MM.1S (cell line): ENCODE data around the gene RAPGEF4.

ENCODE experiments used
- DNase-seq: peaks from one replicate; pipeline ENCODE4 v3.0.0-alpha.2; 2015
- H2AFZ ChIP-seq: fragments of 300-600 bp; sonication (generic); 2 replicates; pipeline ENCODE4 v1.6.0; 2016; ENCODE audit warnings: antibody characterized with exemption, low read length
- H3F3A ChIP-seq: fragments of 300-600 bp; sonication (generic); 2 replicates; pipeline ENCODE4 v1.6.1; 2016; ENCODE audit warnings: mild to moderate bottlenecking, antibody characterized with exemption, low read length, moderate library complexity, mixed read lengths; ENCODE audit not compliant: insufficient read depth
- H3K27ac ChIP-seq: fragments of 300-600 bp; sonication (generic); 2 replicates; pipeline ENCODE4 v1.5.1; 2016; ENCODE audit warnings: mild to moderate bottlenecking, low read length
- H3K27me3 ChIP-seq: fragments of 300-600 bp; sonication (generic); replicated peaks from 2 replicates; pipeline ENCODE4 v1.6.0; 2016; ENCODE audit warnings: low read length; ENCODE audit not compliant: insufficient read depth
- H3K36me3 ChIP-seq: fragments of 300-600 bp; sonication (generic); replicated peaks from 2 replicates; pipeline ENCODE4 v1.6.1; 2016; ENCODE audit warnings: mild to moderate bottlenecking, low read length, mixed read lengths; ENCODE audit not compliant: insufficient read depth
- H3K4me1 ChIP-seq: fragments of 300-600 bp; sonication (generic); 2 replicates; pipeline ENCODE4 v1.6.1; 2016; ENCODE audit warnings: low read length, mixed read lengths
- H3K4me2 ChIP-seq: fragments of 300-600 bp; sonication (generic); 2 replicates; pipeline ENCODE4 v1.6.0; 2016; ENCODE audit warnings: low read depth, low read length
- H3K4me3 ChIP-seq: fragments of 300-600 bp; sonication (generic); 2 replicates; pipeline ENCODE4 v1.5.1; 2016; ENCODE audit warnings: low read length, mixed read lengths
- H3K79me2 ChIP-seq: fragments of 300-600 bp; sonication (generic); 2 replicates; pipeline ENCODE4 v1.6.1; 2016; ENCODE audit warnings: mixed run types, low read length, mixed read lengths
- H3K9ac ChIP-seq: fragments of 300-600 bp; sonication (generic); 2 replicates; pipeline ENCODE4 v1.6.1; 2016; ENCODE audit warnings: low read length, mixed read lengths
- H3K9me2 ChIP-seq: fragments of 300-600 bp; sonication (generic); replicated peaks from 2 replicates; pipeline ENCODE4 v1.6.1; 2016; ENCODE audit warnings: mild to moderate bottlenecking, low read length, mixed read lengths; ENCODE audit not compliant: insufficient read depth
- H3K9me3 ChIP-seq: fragments of 300-600 bp; sonication (generic); replicated peaks from 2 replicates; pipeline ENCODE4 v1.6.1; 2016; ENCODE audit warnings: mild to moderate bottlenecking, low read length, mixed read lengths; ENCODE audit not compliant: insufficient read depth
- H4K20me1 ChIP-seq: fragments of 300-600 bp; sonication (generic); 2 replicates; pipeline ENCODE4 v1.6.1; 2016; ENCODE audit warnings: mild to moderate bottlenecking, low read length, moderate library complexity, mixed read lengths; ENCODE audit not compliant: insufficient read depth
- CTCF ChIP-seq: fragments of 300-600 bp; sonication (generic); IDR thresholded peaks from 2 replicates; pipeline ENCODE4 v1.5.1; 2016; ENCODE audit warnings: antibody characterized with exemption, low read length, mixed read lengths
- EZH2 ChIP-seq: fragments of 300-600 bp; sonication (generic); optimal IDR thresholded peaks from 2 replicates; pipeline ENCODE3; 2017; ENCODE audit warnings: low read depth, mild to moderate bottlenecking, antibody characterized with exemption, low read length, mixed read lengths
- EZH2phosphoT487 ChIP-seq: fragments of 300-600 bp; sonication (generic); IDR thresholded peaks from 2 replicates; pipeline ENCODE4 v1.6.1; 2018; ENCODE audit warnings: antibody characterized with exemption, low read length

Gene RAPGEF4

GRCh38 chr2:172969166-172969565 lies 233.5 kb downstream of the RAPGEF4 start:
- Histone ChIP-seq H2AFZ (no peak overlapping the region), H3K27me3 (no peaks in the 10 kb centered on the region), H3K4me3 (no peak overlapping the region), H3K79me2 (no peaks in the 10 kb centered on the region), H3K4me1 (no peaks in the 10 kb centered on the region), H4K20me1 (no peaks in the 10 kb centered on the region), H3K9me3 (no peaks in the 10 kb centered on the region), H3K9me2 (no peaks in the 10 kb centered on the region), H3K9ac (no peak overlapping the region), H3K4me2 (no peak overlapping the region), H3K36me3 (no peaks in the 10 kb centered on the region), H3K27ac (no peak overlapping the region), H3F3A (no peaks in the 10 kb centered on the region)
- DNase-seq: no peak
- no peak for TF ChIP-seq EZH2phosphoT487
- no peak for TF ChIP-seq EZH2
- TF ChIP-seq CTCF: no peak

GRCh38 chr2:172969609-172970008 lies 234.0 kb downstream of the RAPGEF4 start:
- Histone ChIP-seq H3K9me3 (no peaks in the 10 kb centered on the region), H2AFZ (no peak overlapping the region), H3K9ac (no peak overlapping the region), H3K27me3 (no peaks in the 10 kb centered on the region), H3K79me2 (no peaks in the 10 kb centered on the region), H3K4me1 (no peaks in the 10 kb centered on the region), H3K36me3 (no peaks in the 10 kb centered on the region), H3K4me2 (no peak overlapping the region), H3K27ac (no peak overlapping the region), H3K9me2 (no peaks in the 10 kb centered on the region), H4K20me1 (no peaks in the 10 kb centered on the region), H3F3A (no peaks in the 10 kb centered on the region), H3K4me3 (no peak overlapping the region)
- DNase-seq: no peak
- no peak for TF ChIP-seq EZH2phosphoT487
- TF ChIP-seq EZH2: no peak
- TF ChIP-seq CTCF: no peak

- Histone ChIP-seq H2AFZ (no peak overlapping the region), H3K9me3 (no peaks in the 10 kb centered on the region), H3K9ac (no peak overlapping the region), H3K36me3 (no peaks in the 10 kb centered on the region), H3K4me1 (no peaks in the 10 kb centered on the region), H3F3A (no peaks in the 10 kb centered on the region), H3K79me2 (no peaks in the 10 kb centered on the region), H3K27ac (no peak overlapping the region), H4K20me1 (no peaks in the 10 kb centered on the region), H3K27me3 (no peaks in the 10 kb centered on the region), H3K4me2 (no peak overlapping the region), H3K4me3 (no peak overlapping the region), H3K9me2 (no peaks in the 10 kb centered on the region)
- TF ChIP-seq EZH2 (no peak), CTCF (no peak), EZH2phosphoT487 (no peak)
- no peak for DNase-seq
These were observed 235.0 kb downstream of the RAPGEF4 start for GRCh38 chr2:172970660-172971059.
